SK-N-DZ (cell line): ENCODE results near the gene NELL1. TPM values are rescaled to one million over a fixed set of nuclear protein-coding genes. Genes with fewer than 3 reads are reported as not detected.

Experiments
- DNase-seq: peaks from one replicate; pipeline ENCODE4 v3.0.0-alpha.2; 2015; ENCODE audit warnings: low spot score
- polyA plus RNA-seq, 2 experiments: library from polyadenylated mRNA; depleted of rRNA; stranded (reverse); fragments of >200 nt; gene quantifications; 2 replicates each; pipeline ENCODE4 v1.2.3, GENCODE V29; 2014

Gene NELL1
- polyA plus RNA-seq (2014; cell fraction: cytosol; rRNA removed): 77.9 and 81.1 TPM in 2 replicates
- 25.9 and 36.9 TPM in 2 replicates for polyA plus RNA-seq (2014; cell fraction: nucleus; rRNA removed)

DNA sequence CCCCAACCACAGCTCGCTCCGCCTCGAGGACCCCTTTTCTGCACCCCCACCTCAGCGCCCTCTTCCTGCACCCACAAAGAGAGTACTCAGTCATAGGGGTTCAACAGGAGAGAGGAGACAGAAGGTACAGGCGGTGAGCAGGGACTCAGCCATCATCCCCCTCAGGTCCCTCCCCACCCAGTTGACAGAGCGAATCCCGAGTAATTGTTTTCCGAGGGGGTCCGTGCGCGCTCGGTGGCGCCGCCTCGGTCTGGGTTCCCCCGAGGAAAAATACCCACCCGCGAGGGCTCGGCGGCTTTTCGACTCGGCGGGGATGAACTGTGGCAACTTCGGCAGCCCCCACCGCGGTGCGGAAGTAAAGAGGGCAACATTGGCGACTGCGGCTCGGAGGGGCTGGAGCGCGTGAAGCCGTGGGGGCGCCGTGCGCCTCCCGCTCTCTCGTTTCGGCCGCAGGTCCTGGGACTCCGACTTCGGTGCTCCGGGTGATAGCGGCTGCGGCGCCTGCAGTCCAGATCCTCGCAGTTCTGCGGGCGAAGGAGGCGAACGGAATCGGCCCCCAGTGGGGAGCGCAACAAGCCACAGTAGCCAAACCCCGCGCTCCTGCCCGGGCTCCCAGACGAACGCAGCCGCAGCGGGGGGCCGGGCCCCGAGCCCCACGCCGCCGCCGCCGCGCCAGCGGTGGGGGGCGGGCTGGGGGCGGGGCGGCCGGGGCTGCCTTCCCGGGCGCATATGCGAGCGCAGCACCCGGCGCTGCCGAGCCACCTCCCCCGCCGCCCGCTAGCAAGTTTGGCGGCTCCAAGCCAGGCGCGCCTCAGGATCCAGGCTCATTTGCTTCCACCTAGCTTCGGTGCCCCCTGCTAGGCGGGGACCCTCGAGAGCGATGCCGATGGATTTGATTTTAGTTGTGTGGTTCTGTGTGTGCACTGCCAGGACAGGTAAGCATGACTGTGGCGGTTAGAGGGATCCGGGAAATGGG, at the start of gene NELL1:
Gene NELL1 (plus strand): TSS at position 743 of the 976 bp plus-strand sequence.
- peak; percentile 41 for DNase-seq

DNA sequence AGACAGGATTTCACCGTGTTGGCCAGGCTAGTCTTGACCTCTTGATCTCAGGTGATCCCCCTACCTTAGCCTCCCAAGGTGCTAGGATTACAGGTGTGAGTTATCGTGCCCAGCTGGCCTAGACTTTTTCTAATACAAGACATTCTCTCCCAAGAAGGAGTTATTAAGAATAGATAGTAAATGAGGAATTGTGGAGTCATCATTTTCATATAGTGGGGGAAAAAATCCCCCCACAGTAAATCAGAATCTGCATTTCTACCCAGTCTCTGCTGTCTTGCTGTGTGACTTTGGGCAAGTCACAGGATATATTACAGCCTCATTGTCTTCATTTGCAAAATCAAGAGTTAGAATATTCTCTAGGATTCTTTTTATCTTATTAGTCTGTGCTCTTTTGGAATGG, 48.4 kb upstream of the NELL1 start:
- no peak for DNase-seq

DNA sequence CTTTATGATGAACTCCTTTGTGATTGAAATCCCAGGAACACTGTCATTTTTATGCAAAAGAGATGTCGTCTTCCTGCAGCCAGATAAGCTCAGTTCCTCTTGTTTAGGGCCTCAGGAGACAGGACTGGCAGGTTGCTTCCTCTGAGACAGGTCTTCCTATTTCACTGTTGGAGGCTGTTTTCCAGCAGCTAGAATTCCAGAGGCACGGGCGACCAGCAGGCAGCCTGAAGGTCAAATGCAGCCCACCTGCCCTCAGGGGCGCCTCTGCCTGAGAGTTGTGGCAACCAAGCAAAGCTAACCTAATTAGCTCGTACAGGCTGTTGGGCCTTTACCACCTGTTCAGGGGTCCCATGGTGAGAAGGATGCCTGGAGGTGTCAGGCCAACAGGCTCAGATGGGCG, 47.7 kb upstream of the NELL1 start:
- no peak for DNase-seq

DNA sequence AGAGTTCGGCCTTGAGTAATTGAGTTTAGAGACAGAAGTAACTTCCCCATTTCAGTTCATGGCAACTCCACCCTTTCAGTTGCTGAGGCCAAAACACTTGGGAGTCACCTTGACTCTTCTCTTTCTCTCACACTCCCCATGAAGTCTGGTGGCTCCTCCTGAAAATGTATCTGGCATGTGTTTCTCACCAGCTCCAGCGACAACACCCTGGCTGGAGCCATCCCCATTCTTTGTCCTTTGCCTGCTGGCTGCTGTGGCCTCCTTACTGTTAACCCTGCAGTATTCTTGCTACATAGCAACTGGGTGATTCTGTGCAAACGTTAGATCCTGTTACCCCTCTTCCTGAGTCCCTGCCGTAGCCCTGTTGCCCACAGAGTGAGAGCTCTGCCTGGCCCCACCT, 46.1 kb upstream of the NELL1 start:
- DNase-seq: no peak

DNA sequence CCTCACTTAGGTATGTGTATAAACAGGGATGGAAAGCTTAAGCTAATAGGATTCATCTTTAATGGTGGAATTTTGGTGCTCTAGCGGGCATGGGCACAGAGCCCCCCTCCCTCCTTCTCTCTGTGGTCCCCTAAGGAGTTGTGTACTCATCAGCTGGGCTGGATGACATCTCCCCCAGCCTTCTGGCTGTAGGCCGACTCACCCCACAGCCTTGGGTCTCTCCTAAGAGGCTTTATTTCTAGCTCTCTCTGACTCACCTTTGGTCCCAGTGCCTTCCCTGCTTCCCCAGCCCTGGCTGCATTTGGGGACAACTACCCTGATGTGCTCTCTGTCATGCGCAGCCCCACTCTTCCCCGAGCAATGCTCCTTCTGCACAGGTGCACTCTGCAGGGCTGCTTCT, 43.1 kb upstream of the NELL1 start:
- DNase-seq: no peak

DNA sequence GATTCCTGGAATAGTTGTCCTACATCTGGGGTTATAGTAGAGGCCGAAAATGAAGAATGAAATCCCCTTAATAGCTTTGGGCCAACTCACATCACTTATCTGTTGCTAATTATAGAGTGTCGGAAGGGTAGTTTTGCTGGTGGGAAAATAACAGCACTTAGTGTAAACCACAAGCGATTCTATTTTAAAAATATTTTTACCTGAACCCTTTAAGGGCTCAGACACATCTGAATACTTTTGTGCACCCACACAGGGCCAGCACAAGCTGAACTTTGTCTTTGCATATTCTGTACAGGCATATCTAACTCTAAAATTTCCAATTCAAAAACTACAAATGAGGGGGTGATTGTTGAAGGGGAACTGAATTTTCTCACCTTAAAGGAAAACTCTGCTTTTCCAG, 42.4 kb upstream of the NELL1 start:
- no peak for DNase-seq

DNA sequence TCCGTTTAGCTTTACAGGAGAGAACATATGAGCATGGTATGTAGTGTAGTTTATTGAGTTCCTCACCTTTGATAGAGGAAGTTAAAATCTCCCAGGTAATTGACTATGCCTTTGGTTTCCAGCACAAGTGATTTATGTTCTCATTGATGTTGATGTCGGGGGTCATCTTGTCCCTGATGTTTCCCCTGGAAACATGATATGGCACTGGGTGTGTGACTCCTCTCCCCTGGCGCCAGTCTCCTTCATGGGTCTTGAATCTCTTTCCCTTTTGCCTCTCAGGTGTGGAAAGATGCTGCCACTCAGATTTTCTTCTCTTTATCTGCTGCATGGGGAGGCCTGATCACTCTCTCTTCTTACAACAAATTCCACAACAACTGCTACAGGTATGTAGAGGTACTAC, 41.7 kb upstream of the NELL1 start:
- DNase-seq: no peak

DNA sequence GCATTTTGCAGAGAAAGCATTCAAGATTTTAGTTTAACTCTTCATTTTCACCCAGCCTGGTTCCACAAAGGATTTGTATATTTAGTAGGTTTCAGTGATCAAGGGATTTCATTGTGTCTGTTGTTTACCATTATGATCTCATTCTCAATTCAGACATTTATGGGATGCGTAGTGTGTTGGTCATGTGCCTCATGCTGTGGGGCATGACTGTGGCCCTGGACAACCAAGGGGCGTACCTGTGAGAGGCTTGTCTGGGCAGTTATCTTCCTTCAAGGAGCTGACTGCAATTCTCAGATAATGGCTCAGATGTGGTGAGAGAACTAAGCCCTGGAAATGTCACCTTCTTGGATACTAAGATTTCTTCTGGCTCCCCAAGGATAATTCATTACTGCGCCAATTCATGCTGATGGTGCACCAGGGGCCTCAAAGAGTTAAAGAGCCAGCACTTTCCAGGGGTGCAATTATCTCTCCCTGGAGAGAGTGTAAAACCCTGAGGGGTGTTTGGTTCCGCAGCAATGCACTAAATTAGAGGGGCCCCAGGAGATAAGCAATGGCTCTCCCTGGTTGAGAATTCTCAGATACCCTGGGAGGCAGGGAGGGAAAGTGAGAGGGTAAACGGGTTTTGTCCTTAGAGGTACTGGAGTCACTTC, 37.7 kb upstream of the NELL1 start:
- no peak for DNase-seq

DNA sequence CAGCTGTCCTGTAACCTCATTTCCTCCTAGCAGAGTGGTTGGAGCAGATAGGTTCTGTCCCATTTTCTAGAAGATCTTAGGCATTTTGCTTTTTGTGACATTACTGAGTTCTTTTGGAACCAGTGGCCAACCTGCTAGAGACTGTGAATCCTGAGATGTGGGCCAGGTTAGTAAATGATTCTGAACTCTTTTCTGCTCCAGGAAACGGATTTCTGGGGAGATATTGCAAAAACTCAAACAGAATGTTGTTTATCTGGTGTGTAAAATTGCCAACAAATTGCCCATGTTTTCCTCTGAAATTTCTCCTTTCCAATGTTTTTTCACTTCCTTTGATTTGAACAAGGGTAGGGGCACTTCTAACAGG, 37.2 kb upstream of the NELL1 start:
- no peak for DNase-seq

DNA sequence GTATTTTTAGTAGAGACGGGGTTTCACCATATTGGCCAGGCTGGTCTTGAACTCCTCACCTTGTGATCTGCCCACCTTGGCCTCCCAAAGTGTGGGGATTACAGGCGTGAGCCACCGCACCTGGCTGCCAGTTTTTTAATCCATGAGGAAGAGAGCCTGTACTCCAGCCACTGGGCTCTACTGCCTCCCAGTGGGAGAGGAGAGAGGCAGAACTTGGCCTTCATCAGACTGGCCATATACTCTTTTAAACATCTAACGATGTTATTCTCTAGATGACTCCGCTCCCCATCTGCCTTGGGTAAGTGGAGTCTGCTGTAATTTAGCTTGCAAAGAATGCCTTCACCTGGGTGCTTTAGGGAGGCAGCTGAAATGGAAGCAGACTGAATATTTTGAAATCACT, 35.3 kb upstream of the NELL1 start:
- DNase-seq: no peak

DNA sequence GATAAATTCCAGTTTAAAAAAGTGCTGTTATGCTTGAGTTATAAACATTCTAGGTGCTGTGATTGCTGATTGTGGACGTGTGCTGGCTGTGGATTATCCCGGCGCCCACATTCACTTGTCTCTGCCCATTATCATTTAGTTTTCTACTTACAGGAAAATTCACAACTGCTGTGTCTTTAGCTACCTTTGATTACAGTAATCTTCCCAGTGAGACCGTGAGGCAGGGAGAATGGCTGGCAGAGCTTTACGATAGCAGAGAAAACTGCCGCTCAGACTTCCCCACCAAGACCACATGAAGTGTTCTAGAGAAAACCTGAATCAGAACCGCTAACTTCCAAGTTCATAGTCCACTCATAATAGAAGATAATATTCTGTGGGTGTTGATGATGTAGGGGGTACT, 34.6 kb upstream of the NELL1 start:
- no peak for DNase-seq

DNA sequence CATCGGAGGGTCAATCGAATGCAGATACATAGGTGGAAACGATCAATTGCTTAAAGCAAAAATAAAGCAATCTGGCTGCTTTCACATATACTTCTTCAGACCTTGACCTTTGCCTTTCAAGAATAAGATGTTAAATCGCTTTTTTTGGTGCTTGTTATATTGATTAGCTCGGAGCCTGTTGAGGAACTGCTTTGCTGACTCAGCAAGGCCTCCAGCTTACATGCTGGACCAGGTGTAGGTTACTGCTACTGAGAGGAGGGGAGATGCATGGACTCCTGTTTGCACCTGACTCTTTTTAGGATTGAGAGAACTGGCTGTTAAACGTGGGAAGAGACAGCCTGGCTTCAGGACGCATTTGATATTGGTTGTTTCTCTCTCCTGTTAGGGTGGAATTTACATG, 31.3 kb upstream of the NELL1 start:
- no peak for DNase-seq

DNA sequence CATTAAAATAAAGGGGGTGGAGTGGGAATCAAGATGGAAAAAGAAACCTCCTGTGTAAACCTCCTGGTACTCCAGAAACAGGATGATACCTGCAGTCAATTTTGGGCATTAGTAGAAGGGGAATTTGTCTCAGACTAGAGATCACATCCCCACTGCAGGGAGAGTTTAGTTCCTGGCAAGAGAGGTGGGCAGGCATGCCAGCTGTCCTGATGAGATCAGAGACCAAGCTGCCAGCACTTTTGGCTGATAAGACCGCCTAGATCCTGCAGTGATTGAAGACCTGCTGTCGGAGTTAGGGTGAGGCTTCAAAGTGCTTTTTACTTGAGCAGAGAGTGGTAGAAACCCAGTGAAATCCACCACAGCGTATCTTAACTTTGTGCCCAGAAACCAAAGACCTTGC, 29.7 kb upstream of the NELL1 start:
- DNase-seq: no peak

DNA sequence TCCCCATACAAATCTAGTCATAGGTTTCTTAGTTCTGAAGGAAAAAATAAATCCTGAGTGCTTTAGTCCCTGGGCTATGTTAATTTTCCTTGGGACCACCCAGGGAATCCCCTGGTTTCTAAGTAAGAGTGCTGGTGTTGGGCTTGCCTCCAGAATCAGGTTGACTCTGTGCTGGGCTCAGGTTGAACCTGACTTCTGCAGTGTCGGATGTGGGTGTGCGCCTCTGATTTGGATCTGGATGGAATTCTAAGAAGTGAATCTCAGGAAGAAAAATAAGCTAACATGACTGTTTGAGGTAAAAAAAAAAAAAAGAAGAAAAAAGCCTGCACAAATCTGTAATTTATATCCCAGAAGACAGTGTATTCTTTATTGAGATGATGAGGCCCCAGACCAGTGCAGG, 29.0 kb upstream of the NELL1 start:
- DNase-seq: no peak

DNA sequence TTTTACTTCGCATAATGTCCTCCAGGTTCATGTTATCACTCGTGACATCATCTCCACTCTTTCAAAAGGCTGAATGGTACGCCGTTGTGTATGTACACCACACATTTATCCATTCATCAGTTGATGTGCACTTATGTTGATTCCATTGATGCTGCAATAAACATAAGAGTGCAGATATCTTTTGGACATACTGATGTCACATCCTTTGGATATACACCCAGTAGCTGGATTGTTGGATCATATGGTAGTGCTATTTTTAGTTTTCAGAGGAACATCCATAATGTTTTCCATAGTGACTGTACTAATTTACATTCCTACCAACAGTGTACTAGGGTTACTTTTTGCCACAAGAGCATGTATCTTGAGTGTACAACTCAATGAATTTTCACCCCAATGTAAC, 25.0 kb upstream of the NELL1 start:
- DNase-seq: no peak

DNA sequence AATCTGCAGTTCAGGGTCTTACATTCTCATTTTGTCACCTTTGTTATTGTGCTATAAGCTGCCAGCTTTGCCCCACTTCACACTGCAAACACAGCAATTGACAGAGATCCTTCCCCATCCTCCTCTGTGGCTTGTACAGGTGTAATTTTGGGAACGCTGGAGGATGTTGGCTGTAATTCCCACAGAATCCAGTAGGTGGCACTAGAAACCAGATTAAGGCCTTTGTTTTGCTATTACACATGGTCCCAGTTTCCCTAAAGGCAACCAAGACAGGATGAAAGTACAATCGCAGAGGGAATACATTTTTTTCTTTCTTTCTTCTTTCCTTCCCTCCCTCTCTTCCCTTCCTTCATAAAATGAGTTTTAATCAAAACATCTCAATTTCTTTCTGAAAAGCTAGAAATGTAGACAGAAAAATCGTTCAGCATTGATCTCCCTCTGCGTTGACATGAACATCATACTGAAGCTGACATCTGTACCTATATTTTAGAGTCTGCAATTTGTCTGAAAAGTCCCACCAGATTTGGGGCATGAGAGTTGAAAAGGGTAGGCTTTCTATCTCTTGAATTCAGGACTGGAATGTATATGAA, 21.3 kb upstream of the NELL1 start:
- peak; percentile 74 for DNase-seq

DNA sequence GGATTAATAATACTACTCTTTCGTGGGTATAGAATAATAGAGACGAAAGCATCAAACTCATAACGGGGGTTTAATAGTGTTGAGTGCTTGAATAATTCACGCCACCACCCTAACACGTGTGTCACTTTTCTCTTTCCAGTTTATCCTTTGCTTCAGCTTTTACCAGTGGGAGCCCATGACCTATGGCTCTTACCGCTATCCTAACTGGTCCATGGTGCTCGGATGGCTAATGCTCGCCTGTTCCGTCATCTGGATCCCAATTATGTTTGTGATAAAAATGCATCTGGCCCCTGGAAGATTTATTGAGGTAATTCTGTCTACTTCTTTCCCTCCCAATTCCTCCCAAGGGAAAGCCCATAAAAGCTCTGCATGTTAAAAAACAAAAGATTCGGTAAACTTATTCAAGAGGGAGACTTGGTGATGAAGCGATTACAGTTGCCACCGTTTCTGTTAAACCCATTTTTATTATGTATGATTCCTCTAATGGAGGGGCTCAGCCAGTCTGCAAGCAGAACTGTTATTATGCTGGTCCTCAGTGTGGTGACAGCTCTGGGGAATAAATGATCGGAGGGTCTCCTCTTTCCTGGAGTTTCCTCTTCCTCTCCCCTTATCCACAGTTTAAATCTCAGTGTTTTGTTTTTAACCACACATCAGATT, 17.1 kb upstream of the NELL1 start:
- no peak for DNase-seq

DNA sequence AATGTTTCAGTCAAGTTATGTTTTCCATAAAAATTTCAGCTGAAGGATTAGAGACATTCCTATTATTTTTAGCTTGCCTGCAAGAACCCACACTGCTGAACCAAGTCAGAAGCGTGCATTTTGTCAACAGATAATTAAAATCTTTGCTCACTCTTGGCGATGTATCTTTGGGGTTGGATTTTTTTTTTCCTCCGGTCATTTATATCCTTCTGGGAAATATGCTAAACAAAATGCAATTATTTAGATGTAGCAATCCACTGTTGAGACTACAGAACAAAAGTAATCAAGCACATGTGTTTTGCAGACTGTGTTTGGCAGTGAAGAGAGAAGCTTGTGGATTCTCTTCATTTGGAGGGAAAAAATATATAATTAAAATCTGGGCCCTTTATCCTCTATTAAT, 15.3 kb upstream of the NELL1 start:
- no peak for DNase-seq

DNA sequence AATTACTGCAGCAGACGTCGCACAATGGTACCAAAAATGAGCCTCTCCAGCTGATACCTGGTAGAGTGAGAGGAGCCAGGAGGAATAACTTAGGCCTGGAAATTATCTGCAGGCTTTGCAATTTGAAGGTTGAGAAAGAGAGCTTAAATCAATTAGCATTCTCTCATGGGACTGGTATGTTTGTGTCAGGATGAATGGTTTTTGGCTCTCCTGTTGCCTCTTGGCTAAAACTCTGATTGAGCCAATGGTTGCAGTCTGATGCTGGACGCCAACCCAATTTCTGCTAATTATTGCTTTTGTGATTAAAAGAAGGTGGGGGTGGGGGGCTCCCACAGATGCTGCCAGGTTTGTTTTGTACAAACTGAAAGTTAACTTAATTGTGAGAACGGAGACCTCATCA, 12.5 kb upstream of the NELL1 start:
- peak; percentile 87 for DNase-seq

DNA sequence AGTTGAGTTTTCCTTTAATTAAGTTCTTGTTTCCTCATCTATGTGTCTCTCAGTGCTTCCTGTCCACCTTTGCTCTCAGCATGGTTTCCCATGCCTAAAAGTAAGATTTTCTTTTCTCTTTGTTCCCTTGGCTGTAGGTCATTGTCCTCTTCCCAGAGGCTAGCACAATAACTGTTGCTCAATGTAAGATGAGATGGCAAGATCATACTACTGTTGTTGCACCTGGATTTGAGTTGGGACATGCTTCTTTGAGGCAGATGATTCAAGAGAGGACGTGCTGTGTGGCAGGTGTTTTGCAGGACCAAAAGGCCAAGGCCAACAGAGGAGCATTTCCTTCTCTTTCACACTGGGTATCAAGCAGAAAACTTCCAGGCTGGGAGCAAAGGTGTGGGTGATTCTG, 11.3 kb upstream of the NELL1 start:
- DNase-seq: no peak

DNA sequence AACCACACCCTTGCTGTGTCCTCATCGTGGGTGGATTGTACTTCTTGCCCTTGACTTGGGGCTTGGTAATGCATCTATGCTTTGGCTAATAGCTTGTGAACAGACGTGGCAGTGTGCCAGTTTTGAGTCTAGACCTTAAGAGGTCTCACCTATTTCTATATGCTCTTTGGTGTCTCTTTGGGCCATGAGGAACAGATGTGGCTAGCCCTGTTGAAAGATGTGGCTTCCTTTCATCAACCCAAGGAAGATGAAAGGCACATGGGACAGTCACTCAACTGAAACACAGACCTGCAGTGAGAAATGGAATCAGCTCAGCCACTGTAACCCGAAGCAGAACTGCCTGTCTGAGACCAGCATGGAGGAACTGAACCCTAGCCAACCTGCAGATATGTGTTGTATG, 7.9 kb upstream of the NELL1 start:
- DNase-seq: no peak

DNA sequence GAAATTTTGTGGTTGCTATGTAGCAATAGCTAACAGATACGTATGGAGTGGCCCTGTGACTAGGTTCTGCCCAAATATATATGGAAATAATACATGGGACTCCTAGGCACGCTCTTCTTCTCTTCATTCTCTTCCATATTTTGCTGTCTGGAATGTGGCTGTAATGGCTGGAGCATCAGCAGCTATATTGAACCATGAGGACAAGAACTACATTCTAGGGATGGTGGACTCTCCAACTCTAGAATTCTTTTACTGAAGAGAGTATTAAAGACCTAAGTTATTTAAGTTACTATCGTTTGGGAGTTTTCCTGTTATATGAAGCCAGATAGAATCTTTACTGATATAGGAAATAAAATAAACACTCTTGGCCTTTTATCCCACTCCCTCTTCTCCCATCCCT, 7.5 kb upstream of the NELL1 start:
- DNase-seq: no peak
